HG03103 (cell line): ENCODE data around the gene VPS13D.

Experiments
- ATAC-seq: cut with Tn5 transposase; IDR thresholded peaks from one replicate; pipeline ENCODE4 v1.9.1; 2021; ENCODE audit warnings: low read depth; ENCODE audit not compliant: unreplicated experiment

Gene VPS13D

GRCh38 chr1:12279728-12280464 lies 50.1 kb downstream of the VPS13D start:
- ATAC-seq, result no peak

GRCh38 chr1:12282142-12282541 lies 52.3 kb downstream of the VPS13D start:
- no peak for ATAC-seq

GRCh38 chr1:12284486-12284885 lies 54.7 kb downstream of the VPS13D start:
- ATAC-seq, result no peak

GRCh38 chr1:12285496-12286143 lies 55.8 kb downstream of the VPS13D start:
- ATAC-seq, result no peak

- ATAC-seq, result no peak
Observed at GRCh38 chr1:12287869-12288268, 58.0 kb downstream of the VPS13D start.

GRCh38 chr1:12290828-12291227 lies 61.0 kb downstream of the VPS13D start:
- no peak for ATAC-seq

- ATAC-seq, result no peak
Observed at GRCh38 chr1:12293416-12293815, 63.6 kb downstream of the VPS13D start.

GRCh38 chr1:12294076-12294475 lies 64.2 kb downstream of the VPS13D start:
- no peak for ATAC-seq

- no peak for ATAC-seq
Observed at GRCh38 chr1:12296016-12296415, 66.2 kb downstream of the VPS13D start.

GRCh38 chr1:12296623-12297022 lies 66.8 kb downstream of the VPS13D start:
- no peak for ATAC-seq

- no peak for ATAC-seq
Observed at GRCh38 chr1:12300706-12301105, 70.9 kb downstream of the VPS13D start.

- ATAC-seq, result no peak
Observed at GRCh38 chr1:12301518-12302237, 71.8 kb downstream of the VPS13D start.

- ATAC-seq, result no peak
Observed at GRCh38 chr1:12302798-12303447, 73.1 kb downstream of the VPS13D start.

GRCh38 chr1:12305377-12305776 lies 75.5 kb downstream of the VPS13D start:
- no peak for ATAC-seq

- no peak for ATAC-seq
Observed at GRCh38 chr1:12309783-12310742, 80.2 kb downstream of the VPS13D start.

- ATAC-seq, result no peak
Observed at GRCh38 chr1:12314333-12314903, 84.6 kb downstream of the VPS13D start.

GRCh38 chr1:12315146-12315545 lies 85.3 kb downstream of the VPS13D start:
- ATAC-seq, result no peak

- ATAC-seq, result no peak
Observed at GRCh38 chr1:12316331-12316730, 86.5 kb downstream of the VPS13D start.

- no peak for ATAC-seq
Observed at GRCh38 chr1:12320486-12320885, 90.7 kb downstream of the VPS13D start.

GRCh38 chr1:12324423-12324822 lies 94.6 kb downstream of the VPS13D start:
- no peak for ATAC-seq
